ENCODE results near the gene PARD6B. TPM values are rescaled to one million over a fixed set of nuclear protein-coding genes. Genes with fewer than 3 reads are reported as not detected.

The PARD6B gene
- total and polyA plus RNA-seq, 2 of the 13 experiments (the other 11 are each of a cell fraction or from before 2014, with no cell fraction given): 6.9 to 22.2 TPM

GRCh38 chr20:50794846-50795634, 63.7 kb downstream of the PARD6B start, which contains the start of gene BCAS4 (continued):
- TF ChIP-seq DPF2 (CRISPR knock-in tag; IDR thresholded peaks at IDR 0.05; ENCODE audit: borderline replicate concordance, low read depth) (no peak), ZNF292 (CRISPR knock-in tag; IDR thresholded peaks at IDR 0.05; ENCODE audit: borderline replicate concordance, low read depth) (peak; percentile 78), ZBTB43 (CRISPR knock-in tag; conservative IDR thresholded peaks at IDR 0.05) (peak; percentile 64; the same call in 1 of the 2 replicates), JARID2 (CRISPR knock-in tag; IDR thresholded peaks at IDR 0.05; ENCODE audit: insufficient replicate concordance) (no peak), ARHGAP35 (CRISPR knock-in tag; IDR thresholded peaks at IDR 0.05; ENCODE audit: borderline replicate concordance) (0 out of 2 replicates have a peak, but pooled peaks have one; percentile 37), CBX2 (IDR thresholded peaks at IDR 0.05; ENCODE audit: low read depth, low read length) (no peak), CBX2 (CRISPR knock-in tag; IDR thresholded peaks at IDR 0.05; ENCODE audit: low read depth) (no peak), ZSCAN20 (CRISPR knock-in tag; IDR thresholded peaks at IDR 0.05; ENCODE audit: borderline replicate concordance) (peak; percentile 89; the same call in 1 of the 2 replicates), STAG1 (CRISPR knock-in tag; IDR thresholded peaks at IDR 0.05) (peak; percentile 85), ZUFSP (CRISPR knock-in tag; IDR thresholded peaks at IDR 0.05; ENCODE audit: borderline replicate concordance) (no peak), TCF7 (IDR thresholded peaks at IDR 0.05; ENCODE audit: low read depth) (no peak), ZNF556 (CRISPR knock-in tag; IDR thresholded peaks at IDR 0.05; ENCODE audit: borderline replicate concordance) (peak; percentile 51; the same call in 1 of the 2 replicates), IRF9 (CRISPR knock-in tag; IDR thresholded peaks at IDR 0.05; ENCODE audit: borderline replicate concordance) (peak; percentile 92; the same call in 1 of the 2 replicates), ZNF577 (CRISPR knock-in tag; IDR thresholded peaks at IDR 0.05; ENCODE audit: borderline replicate concordance, low read depth) (no peak), CBFB (CRISPR knock-in tag; IDR thresholded peaks at IDR 0.05) (peak; percentile 33; the same call in 1 of the 2 replicates), ZNF260 (CRISPR knock-in tag; IDR thresholded peaks at IDR 0.05; ENCODE audit: borderline replicate concordance, low read depth) (0 out of 2 replicates have a peak, but pooled peaks have one; percentile 88), BHLHE40 (IDR thresholded peaks at IDR 0.05; ENCODE audit: low read length) (peak; percentile 31; the same call in 1 of the 2 replicates)
- TF ChIP-seq, protein P1, sequence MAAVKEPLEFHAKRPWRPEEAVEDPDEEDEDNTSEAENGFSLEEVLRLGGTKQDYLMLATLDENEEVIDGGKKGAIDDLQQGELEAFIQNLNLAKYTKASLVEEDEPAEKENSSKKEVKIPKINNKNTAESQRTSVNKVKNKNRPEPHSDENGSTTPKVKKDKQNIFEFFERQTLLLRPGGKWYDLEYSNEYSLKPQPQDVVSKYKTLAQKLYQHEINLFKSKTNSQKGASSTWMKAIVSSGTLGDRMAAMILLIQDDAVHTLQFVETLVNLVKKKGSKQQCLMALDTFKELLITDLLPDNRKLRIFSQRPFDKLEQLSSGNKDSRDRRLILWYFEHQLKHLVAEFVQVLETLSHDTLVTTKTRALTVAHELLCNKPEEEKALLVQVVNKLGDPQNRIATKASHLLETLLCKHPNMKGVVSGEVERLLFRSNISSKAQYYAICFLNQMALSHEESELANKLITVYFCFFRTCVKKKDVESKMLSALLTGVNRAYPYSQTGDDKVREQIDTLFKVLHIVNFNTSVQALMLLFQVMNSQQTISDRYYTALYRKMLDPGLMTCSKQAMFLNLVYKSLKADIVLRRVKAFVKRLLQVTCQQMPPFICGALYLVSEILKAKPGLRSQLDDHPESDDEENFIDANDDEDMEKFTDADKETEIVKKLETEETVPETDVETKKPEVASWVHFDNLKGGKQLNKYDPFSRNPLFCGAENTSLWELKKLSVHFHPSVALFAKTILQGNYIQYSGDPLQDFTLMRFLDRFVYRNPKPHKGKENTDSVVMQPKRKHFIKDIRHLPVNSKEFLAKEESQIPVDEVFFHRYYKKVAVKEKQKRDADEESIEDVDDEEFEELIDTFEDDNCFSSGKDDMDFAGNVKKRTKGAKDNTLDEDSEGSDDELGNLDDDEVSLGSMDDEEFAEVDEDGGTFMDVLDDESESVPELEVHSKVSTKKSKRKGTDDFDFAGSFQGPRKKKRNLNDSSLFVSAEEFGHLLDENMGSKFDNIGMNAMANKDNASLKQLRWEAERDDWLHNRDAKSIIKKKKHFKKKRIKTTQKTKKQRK (IDR thresholded peaks at IDR 0.05; ENCODE audit: low read length): no peak
- TF ChIP-seq, protein P2, sequence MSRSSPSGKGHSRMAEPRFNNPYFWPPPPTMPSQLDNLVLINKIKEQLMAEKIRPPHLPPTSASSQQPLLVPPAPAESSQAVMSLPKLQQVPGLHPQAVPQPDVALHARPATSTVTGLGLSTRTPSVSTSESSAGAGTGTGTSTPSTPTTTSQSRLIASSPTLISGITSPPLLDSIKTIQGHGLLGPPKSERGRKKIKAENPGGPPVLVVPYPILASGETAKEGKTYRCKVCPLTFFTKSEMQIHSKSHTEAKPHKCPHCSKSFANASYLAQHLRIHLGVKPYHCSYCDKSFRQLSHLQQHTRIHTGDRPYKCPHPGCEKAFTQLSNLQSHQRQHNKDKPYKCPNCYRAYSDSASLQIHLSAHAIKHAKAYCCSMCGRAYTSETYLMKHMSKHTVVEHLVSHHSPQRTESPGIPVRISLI (CRISPR knock-in tag; IDR thresholded peaks at IDR 0.05; ENCODE audit: borderline replicate concordance): no peak

Data from HepG2 (cell line).